RWPE1 (cell line): Measurements from ENCODE around the gene IGSF5.

ENCODE experiments used
- CTCF ChIA-PET: fragments of 350-600 bp; sonication (Branson Sonifier 250); formaldehyde crosslinking; extraction: SDS; loops from one replicate; lab custom pipeline; 2021; lab: Yijun Ruan, JAX
- POLR2A ChIA-PET: fragments of 400-600 bp; formaldehyde crosslinking; extraction: SDS; loops from one replicate; lab custom pipeline; 2020; ENCODE audit warnings: antibody characterized with exemption; ENCODE audit not compliant: low non-redundant PET; lab: Yijun Ruan, JAX
- DNase-seq: peaks from one replicate; pipeline ENCODE4 v3.0.0; 2012; ENCODE audit warnings: low spot score
- H3K27ac ChIP-seq: fragments of 450-650 bp; 2 replicates; pipeline ENCODE4 v1.5.1; 2017
- TF ChIP-seq, protein P1 (sequence below): fragments of 450-650 bp; conservative IDR thresholded peaks from 2 replicates; pipeline ENCODE4 v1.5.1; 2017; ENCODE audit warnings: low read depth, mild to moderate bottlenecking

IGSF5 gene

DNA sequence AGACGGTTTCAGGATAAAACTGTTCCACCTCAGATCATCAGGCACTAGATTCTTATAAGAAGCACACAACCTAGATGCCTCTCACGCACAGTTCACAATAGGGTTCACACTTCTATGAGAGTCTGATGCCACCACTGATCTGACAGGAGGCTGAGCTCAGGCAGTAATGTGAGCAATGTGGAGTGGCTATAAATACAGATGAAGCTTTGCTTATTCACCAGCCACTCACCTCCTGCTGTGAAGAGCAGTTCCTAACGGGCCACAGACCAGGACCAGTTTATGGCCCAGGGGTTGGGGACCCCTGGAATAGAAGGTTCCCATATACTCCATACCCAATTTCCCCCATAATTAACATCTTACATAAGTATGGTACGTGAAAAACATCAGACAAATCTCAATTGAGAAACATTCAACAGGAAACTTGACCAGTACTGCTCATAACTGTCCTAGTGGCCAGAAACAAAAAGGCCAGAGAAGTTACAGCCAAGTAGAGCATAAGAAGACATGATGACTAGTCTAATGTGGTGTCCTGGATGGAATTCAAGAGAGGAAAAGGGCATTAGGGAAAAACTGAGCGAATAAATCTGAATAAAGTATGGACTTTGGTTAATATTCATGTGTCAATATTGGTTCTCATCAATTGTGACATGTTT is 24.7 kb upstream of the IGSF5 start:
- no peak overlapping the region for H3K27ac ChIP-seq
- POLR2A ChIA-PET = no interaction called here
- TF ChIP-seq, protein P1, sequence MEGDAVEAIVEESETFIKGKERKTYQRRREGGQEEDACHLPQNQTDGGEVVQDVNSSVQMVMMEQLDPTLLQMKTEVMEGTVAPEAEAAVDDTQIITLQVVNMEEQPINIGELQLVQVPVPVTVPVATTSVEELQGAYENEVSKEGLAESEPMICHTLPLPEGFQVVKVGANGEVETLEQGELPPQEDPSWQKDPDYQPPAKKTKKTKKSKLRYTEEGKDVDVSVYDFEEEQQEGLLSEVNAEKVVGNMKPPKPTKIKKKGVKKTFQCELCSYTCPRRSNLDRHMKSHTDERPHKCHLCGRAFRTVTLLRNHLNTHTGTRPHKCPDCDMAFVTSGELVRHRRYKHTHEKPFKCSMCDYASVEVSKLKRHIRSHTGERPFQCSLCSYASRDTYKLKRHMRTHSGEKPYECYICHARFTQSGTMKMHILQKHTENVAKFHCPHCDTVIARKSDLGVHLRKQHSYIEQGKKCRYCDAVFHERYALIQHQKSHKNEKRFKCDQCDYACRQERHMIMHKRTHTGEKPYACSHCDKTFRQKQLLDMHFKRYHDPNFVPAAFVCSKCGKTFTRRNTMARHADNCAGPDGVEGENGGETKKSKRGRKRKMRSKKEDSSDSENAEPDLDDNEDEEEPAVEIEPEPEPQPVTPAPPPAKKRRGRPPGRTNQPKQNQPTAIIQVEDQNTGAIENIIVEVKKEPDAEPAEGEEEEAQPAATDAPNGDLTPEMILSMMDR = no peak
- no peak for DNase-seq
- CTCF ChIA-PET = no interaction called here

DNA sequence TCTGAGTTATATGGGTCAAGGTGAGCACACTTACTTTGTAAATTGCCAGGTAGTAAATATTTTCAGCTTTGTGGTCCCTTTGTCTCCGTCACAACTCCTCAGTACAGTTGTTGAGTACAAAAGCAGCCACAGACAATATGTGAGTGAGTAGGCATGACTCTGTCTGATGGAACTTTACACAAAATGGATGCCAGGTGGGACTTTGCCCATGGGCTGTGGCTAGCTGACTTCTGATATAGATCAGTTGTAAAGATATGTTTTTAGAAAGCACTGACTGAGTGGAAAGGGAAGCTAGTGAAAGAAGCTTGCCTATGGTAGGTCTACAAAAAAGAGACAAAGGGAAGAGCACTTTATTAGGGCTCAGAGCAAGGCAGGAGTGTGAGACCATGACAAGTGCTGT is 23.1 kb upstream of the IGSF5 start:
- POLR2A ChIA-PET = no interaction called here
- DNase-seq = no peak
- H3K27ac ChIP-seq = no peak overlapping the region
- TF ChIP-seq, protein P1 = no peak
- CTCF ChIA-PET = no interaction called here

DNA sequence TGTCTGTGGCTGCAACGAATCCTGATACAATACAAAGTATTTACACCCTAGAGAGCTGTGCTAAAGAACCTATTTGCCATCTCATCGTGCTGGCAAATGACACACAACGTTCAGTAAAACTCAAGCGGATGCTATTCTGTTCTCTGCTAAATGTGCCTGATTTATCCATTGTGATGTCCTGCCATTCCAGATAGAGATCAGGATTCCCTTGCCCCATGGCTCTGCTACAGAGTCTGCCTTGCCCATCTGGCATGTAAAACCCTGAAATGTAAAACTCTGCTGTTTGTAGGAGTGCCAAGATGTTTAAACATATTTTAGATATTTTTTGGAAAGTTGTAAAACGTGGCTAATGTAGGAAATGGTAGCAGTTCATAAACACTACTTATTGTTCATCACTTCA is 20.0 kb upstream of the IGSF5 start:
- no peak for DNase-seq
- ChIA-PET CTCF (no interaction called here), POLR2A (no interaction called here)
- H3K27ac ChIP-seq = no peak overlapping the region
- TF ChIP-seq, protein P1 = no peak

DNA sequence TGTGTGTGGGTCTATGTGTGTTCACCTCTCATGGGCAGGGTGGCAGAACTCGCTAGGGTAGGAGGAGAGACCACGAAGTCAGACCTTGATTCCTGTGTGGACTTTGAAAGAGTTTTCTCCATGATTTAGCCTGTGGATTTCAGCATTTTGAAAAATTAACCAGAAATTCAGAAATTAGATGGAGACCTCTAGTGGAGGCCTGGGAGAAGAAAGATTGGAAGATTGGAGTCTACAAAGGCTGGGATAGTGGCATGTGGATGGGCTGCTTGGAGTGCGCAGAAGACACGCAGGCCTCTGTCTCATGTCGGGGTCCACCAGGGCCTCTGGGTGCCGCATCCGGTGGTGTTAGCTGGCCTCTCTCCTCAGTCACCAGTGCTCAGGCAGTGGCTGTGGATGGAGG is 18.9 kb upstream of the IGSF5 start:
- POLR2A ChIA-PET = no interaction called here
- CTCF ChIA-PET = no interaction called here
- no peak overlapping the region for H3K27ac ChIP-seq
- TF ChIP-seq, protein P1 = no peak
- no peak for DNase-seq

DNA sequence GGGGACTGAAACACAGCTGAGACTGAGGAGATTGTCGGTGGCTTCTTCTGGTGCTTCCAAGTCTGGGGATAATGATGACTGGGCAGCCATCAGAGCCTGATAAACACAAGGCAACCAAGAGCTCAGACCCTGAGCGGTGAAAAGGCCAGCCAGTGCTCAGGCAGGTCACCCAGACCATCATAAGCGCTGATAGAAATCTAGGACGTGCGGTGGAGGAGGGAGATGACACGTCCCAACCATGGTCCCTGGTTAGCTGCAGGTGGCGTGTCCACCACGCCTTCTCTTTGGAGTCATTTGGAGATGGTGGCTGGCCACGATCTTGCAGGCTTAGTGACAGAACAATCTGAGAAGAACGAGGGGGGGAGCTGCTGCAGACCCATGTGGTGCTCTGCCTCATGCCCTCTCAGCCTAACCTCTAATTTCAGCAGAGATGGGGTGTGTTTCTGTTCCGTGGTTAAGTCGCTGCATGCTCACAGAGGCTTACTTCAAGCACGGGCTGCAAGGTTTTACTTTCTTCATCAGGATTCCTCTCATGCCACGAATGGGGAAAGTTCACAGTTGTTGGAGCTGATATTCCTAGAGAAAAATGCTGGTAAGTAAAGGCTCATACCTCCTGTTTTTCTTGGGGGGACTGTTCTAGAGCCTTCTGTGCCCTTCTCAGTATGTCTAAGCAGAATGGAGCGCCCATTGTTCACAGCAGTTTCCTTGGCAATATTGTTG is 17.4 kb upstream of the IGSF5 start:
- POLR2A ChIA-PET = no interaction called here
- CTCF ChIA-PET = no interaction called here
- TF ChIP-seq, protein P1 = no peak

DNA sequence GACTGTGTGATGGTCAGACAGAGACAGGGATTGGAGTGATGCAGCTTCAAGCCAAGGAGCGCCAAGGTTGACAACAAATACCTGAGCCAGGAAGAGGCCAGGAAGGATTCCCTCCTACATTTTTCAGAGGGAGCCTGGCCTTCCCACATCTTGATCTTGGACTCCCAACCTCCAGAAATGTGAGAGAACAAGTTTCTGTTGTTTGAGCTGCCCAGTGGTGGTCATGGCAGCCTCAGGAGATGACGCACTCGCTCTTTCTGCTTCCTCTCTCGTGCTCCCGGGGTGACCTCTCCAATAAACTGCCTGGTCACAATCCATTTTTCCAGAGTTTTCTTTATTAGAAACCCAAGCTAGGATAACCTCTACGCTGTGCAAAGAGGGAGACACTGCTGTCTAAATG is 16.6 kb upstream of the IGSF5 start:
- no peak overlapping the region for H3K27ac ChIP-seq
- ChIA-PET POLR2A (no interaction called here), CTCF (no interaction called here)
- DNase-seq = no peak
- TF ChIP-seq, protein P1 = no peak

More for the DNA sequence above, 17.4 kb upstream of the IGSF5 start:
- no peak overlapping the region for H3K27ac ChIP-seq
- DNase-seq = no peak
